ENCODE data around the gene BCLAF3. TPM values are rescaled to one million over a fixed set of nuclear protein-coding genes. Genes with fewer than 3 reads are reported as not detected.

BCLAF3 gene
- total RNA-seq, 6 donors from 2014 or later: 6.1 to 23.0 (median 13.8) TPM

DNA sequence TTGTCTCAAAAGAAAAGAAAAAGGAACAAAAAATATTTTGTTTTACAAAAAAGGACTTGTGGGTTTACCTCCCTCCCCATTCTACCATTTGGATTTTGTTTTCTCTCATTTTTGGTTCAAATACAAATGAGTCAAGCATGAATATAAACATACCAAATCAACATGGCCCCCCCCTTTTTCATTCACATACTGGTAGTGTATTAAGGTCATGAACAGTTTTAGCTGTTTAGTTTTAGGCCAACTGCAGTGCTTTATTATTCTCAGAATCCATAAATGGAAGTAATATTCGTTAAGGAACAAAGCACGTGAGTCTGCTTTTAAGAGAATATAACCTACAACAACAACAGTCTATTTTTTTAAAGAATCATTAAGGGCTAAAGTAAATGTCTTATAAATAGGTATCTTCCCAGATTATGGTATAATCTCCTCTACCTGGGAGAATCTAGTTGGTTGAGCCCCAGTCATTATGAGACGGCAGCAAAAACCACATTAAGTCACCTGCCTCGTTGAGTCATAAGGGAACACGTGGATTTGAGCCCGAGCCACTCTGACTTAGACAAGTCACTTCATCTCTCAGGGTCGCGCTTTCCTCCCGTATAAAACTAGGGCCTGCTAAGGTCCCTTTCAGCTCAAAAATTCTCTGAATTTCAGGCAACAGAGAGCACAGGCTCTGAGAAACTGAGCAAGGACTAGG, 26.7 kb downstream of the BCLAF3 start:
- ATAC-seq (ENCODE audit: low FRiP score in 2 of 2) (no peak), DNase-seq (no peak)
- 76 to 80% methylated on average over 9 of the region's 9 CpGs for WGBS, 2 donors
- H3K4me1 ChIP-seq: no peaks in the 10 kb centered on the region
- H3K36me3 ChIP-seq: peaks cover 0 to 19% (median 0%) of the 10 kb centered on the region in 4 donors
- no peaks in the 10 kb centered on the region for H3K9me3 ChIP-seq
- no peak overlapping the region for H3K4me3 ChIP-seq
- TF ChIP-seq, protein P1, sequence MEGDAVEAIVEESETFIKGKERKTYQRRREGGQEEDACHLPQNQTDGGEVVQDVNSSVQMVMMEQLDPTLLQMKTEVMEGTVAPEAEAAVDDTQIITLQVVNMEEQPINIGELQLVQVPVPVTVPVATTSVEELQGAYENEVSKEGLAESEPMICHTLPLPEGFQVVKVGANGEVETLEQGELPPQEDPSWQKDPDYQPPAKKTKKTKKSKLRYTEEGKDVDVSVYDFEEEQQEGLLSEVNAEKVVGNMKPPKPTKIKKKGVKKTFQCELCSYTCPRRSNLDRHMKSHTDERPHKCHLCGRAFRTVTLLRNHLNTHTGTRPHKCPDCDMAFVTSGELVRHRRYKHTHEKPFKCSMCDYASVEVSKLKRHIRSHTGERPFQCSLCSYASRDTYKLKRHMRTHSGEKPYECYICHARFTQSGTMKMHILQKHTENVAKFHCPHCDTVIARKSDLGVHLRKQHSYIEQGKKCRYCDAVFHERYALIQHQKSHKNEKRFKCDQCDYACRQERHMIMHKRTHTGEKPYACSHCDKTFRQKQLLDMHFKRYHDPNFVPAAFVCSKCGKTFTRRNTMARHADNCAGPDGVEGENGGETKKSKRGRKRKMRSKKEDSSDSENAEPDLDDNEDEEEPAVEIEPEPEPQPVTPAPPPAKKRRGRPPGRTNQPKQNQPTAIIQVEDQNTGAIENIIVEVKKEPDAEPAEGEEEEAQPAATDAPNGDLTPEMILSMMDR (IDR thresholded peaks at IDR 0.05): no peak
- TF ChIP-seq EP300 (IDR thresholded peaks at IDR 0.05): no peak
- TF ChIP-seq POLR2A (IDR thresholded peaks at IDR 0.05): no peak
- TF ChIP-seq POLR2AphosphoS5 (IDR thresholded peaks at IDR 0.05): no peak
- no peak overlapping the region for H3K27ac ChIP-seq
- no peaks in the 10 kb centered on the region for H3K27me3 ChIP-seq

GRCh38 chrX:19960913-19961312, 29.9 kb downstream of the BCLAF3 start:
- Histone ChIP-seq H3K9me3 (no peaks in the 10 kb centered on the region), H3K27me3 (no peaks in the 10 kb centered on the region), H3K4me1 (no peaks in the 10 kb centered on the region), H3K4me3 (no peak overlapping the region), H3K27ac (no peak overlapping the region), H3K36me3 (peaks cover 0 to 15% (median 0%) of the 10 kb centered on the region in 4 donors)
- DNase-seq: no peak
- TF ChIP-seq POLR2AphosphoS5 (IDR thresholded peaks at IDR 0.05): no peak
- TF ChIP-seq, protein P1 (IDR thresholded peaks at IDR 0.05): no peak
- TF ChIP-seq POLR2A (IDR thresholded peaks at IDR 0.05): no peak
- no peak for TF ChIP-seq EP300 (IDR thresholded peaks at IDR 0.05)
- 86 to 100% methylated on average over 1 of the region's 1 CpG for WGBS, 2 donors
- ATAC-seq (ENCODE audit: low FRiP score in 2 of 2): no peak

- Histone ChIP-seq H3K4me1 (no peaks in the 10 kb centered on the region), H3K4me3 (no peak overlapping the region), H3K27ac (no peak overlapping the region), H3K9me3 (no peaks in the 10 kb centered on the region), H3K27me3 (no peaks in the 10 kb centered on the region), H3K36me3 (no peaks in the 10 kb centered on the region)
- TF ChIP-seq, protein P1 (IDR thresholded peaks at IDR 0.05): no peak
- no peak for ATAC-seq (ENCODE audit: low FRiP score in 2 of 2)
- 81 to 92% methylated on average over 5 to 6 of the region's 6 CpGs for WGBS, 2 donors
- DNase-seq: no peak
Measured at GRCh38 chrX:19958552-19959486, 32.0 kb downstream of the BCLAF3 start.

- Histone ChIP-seq H3K36me3 (no peaks in the 10 kb centered on the region), H3K4me3 (no peak overlapping the region), H3K4me1 (no peaks in the 10 kb centered on the region), H3K9me3 (no peaks in the 10 kb centered on the region), H3K27ac (no peak overlapping the region), H3K27me3 (no peaks in the 10 kb centered on the region)
- TF ChIP-seq, protein P1 (IDR thresholded peaks at IDR 0.05): no peak
- TF ChIP-seq POLR2A (IDR thresholded peaks at IDR 0.05): no peak
- TF ChIP-seq POLR2AphosphoS5 (IDR thresholded peaks at IDR 0.05): no peak
- TF ChIP-seq EP300 (IDR thresholded peaks at IDR 0.05): no peak
- 79 to 86% methylated on average over 6 of the region's 6 CpGs for WGBS, 2 donors
- DNase-seq: no peak
- ATAC-seq (ENCODE audit: low FRiP score in 2 of 2): no peak
Measured at GRCh38 chrX:19956923-19957322, 33.9 kb downstream of the BCLAF3 start.
